Breast epithelium (tissue), 4 donors: ENCODE measurements around the gene FLOT1. TPM values are rescaled to one million over a fixed set of nuclear protein-coding genes. Genes with fewer than 3 reads are reported as not detected.

Experiments
- DNase-seq, 2 donors: peaks; one replicate each; pipeline ENCODE4 v3.0.0-alpha.2; 2019; ENCODE audit warnings: low spot score in 2 of 2
- H3K27ac ChIP-seq, 2 donors: fragments of 200-600 bp; sonication (generic) in 1 of 2; one replicate each; pipeline ENCODE4 v1.5.1; 2016 to 2019; ENCODE audit warnings: mild to moderate bottlenecking in 1 of 2
- H3K27me3 ChIP-seq, 2 donors: fragments of 200-600 bp; sonication (generic) in 1 of 2; one replicate each; pipeline versions ENCODE4 v1.5.1 to v1.6.0; 2017 to 2019; ENCODE audit warnings: control low read depth in 1 of 2, mild to moderate bottlenecking in 1 of 2
- H3K36me3 ChIP-seq: fragments of 200-600 bp; one replicate; pipeline ENCODE4 v1.5.1; 2019
- H3K4me1 ChIP-seq, 2 donors: fragments of 200-600 bp; sonication (generic); one replicate each; pipeline ENCODE4 v1.5.1; 2016 to 2019; ENCODE audit warnings: control low read depth in 1 of 2
- H3K4me3 ChIP-seq, 3 donors: fragments of 200-600 bp; sonication (generic); 1 replicate in 2 of 3; 2 replicates in 1 of 3; pipeline ENCODE4 v1.5.1; 2016 to 2019; ENCODE audit warnings: mild to moderate bottlenecking in 3 of 3, moderate library complexity in 2 of 3
- H3K9me3 ChIP-seq, 2 donors: fragments of 200-600 bp; sonication (generic) in 1 of 2; one replicate each; pipeline ENCODE4 v1.5.1; 2016 to 2019; ENCODE audit warnings: control low read depth in 1 of 2
- POLR2A ChIP-seq: fragments of 450-650 bp; IDR thresholded peaks from one replicate; pipeline ENCODE4 v1.6.1; 2016; ENCODE audit warnings: antibody characterized with exemption, mild to moderate bottlenecking, moderate library complexity
- POLR2AphosphoS5 ChIP-seq, 3 donors: sonication (generic); formaldehyde crosslinking; IDR thresholded peaks; one replicate each; pipeline ENCODE4 v1.6.1; 2017; ENCODE audit warnings: antibody characterized with exemption in 3 of 3
- intact Hi-C: fragments of 100-400 bp; cut with DNase I; formaldehyde crosslinking; loops from one replicate; pipeline ENCODE4 v1.15.1; 2023; ENCODE audit warnings: low total_unique reads
- total RNA-seq, 3 donors: library from RNA; depleted of rRNA; stranded (reverse); fragments of >200 nt; gene quantifications; one replicate each; pipeline ENCODE4 v1.1.0, GENCODE V29; 2016
- TF ChIP-seq, protein P1 (sequence below), 3 donors: fragments of 450-650 bp; IDR thresholded peaks; one replicate each; pipeline ENCODE4 v1.5.1; 2016 to 2017; ENCODE audit warnings: antibody characterized with exemption in 3 of 3, mild to moderate bottlenecking in 3 of 3, moderate library complexity in 3 of 3

The FLOT1 gene
- total RNA-seq, 3 donors from 2014 or later = 80.5 to 171 (median 142) TPM

GRCh38 chr6:30683183-30683979 lies 59.1 kb downstream of the FLOT1 start:
- H3K9me3 ChIP-seq = no peaks in the 10 kb centered on the region
- H3K27ac ChIP-seq = peak overlapping the region; percentile 96 to 97
- TF ChIP-seq, protein P1, sequence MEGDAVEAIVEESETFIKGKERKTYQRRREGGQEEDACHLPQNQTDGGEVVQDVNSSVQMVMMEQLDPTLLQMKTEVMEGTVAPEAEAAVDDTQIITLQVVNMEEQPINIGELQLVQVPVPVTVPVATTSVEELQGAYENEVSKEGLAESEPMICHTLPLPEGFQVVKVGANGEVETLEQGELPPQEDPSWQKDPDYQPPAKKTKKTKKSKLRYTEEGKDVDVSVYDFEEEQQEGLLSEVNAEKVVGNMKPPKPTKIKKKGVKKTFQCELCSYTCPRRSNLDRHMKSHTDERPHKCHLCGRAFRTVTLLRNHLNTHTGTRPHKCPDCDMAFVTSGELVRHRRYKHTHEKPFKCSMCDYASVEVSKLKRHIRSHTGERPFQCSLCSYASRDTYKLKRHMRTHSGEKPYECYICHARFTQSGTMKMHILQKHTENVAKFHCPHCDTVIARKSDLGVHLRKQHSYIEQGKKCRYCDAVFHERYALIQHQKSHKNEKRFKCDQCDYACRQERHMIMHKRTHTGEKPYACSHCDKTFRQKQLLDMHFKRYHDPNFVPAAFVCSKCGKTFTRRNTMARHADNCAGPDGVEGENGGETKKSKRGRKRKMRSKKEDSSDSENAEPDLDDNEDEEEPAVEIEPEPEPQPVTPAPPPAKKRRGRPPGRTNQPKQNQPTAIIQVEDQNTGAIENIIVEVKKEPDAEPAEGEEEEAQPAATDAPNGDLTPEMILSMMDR (IDR thresholded peaks at IDR 0.05) = no peak
- TF ChIP-seq POLR2AphosphoS5 (IDR thresholded peaks at IDR 0.05) = no peak
- no peak for TF ChIP-seq POLR2A
- intact Hi-C loops = loop anchor here (2.0 kb wide), 1 partner anchor 39 kb away; no protein-coding TSS in a partner anchor
- peak overlapping the region; percentile 76 to 82 (median 82) for H3K4me3 ChIP-seq
- no peaks in the 10 kb centered on the region for H3K36me3 ChIP-seq
- H3K4me1 ChIP-seq = peaks cover 11 to 12% of the 10 kb centered on the region in 2 donors
- DNase-seq = no peak
- H3K27me3 ChIP-seq = no peaks in the 10 kb centered on the region

GRCh38 chr6:30682143-30683117 lies 60.1 kb downstream of the FLOT1 start:
- TF ChIP-seq POLR2A (no peak), POLR2AphosphoS5 (IDR thresholded peaks at IDR 0.05) (peak; percentile 34 to 56 (median 50))
- H3K9me3 ChIP-seq = no peaks in the 10 kb centered on the region
- H3K27me3 ChIP-seq = no peaks in the 10 kb centered on the region
- H3K27ac ChIP-seq = peak overlapping the region; percentile 96 to 97
- intact Hi-C loops = loop anchor here (2.0 kb wide), 1 partner anchor 40 kb away; no protein-coding TSS in a partner anchor
- peak in 1 of 2 donors; percentile 79 for DNase-seq
- peak overlapping the region; percentile 76 to 82 (median 82) for H3K4me3 ChIP-seq
- H3K4me1 ChIP-seq = peaks cover 7 to 11% of the 10 kb centered on the region in 2 donors
- H3K36me3 ChIP-seq = no peaks in the 10 kb centered on the region

DNA sequence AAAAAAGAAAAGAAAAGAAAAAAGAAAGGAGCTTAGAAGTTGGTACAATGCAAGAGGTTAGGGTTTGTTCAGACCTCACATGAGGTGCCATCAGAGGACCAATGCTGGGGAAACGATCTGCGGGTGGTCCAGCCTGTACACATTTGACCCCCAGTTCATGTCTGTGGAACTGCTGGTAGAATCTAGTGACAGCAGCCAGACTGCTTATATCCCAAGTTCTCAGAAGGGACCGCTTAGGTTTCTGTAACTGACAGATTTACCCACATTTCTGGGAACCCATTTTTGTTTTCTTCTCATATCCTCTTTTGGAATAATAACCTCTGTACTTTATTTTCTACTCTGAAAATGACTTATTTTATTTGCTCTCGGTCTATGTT lies 60.7 kb downstream of the FLOT1 start:
- H3K27ac ChIP-seq = peak overlapping the region; percentile 96 to 97
- H3K4me3 ChIP-seq = peak overlapping the region; percentile 76 to 82 (median 82)
- TF ChIP-seq POLR2A (no peak), POLR2AphosphoS5 (IDR thresholded peaks at IDR 0.05) (no peak)
- TF ChIP-seq, protein P1 (IDR thresholded peaks at IDR 0.05) = no peak
- H3K36me3 ChIP-seq = peaks cover under 1% of the 10 kb centered on the region
- no peaks in the 10 kb centered on the region for H3K27me3 ChIP-seq
- intact Hi-C loops = loop anchor here (2.0 kb wide), 1 partner anchor 41 kb away; no protein-coding TSS in a partner anchor
- DNase-seq = no peak
- H3K4me1 ChIP-seq = peaks cover 7 to 11% of the 10 kb centered on the region in 2 donors
- H3K9me3 ChIP-seq = no peaks in the 10 kb centered on the region

GRCh38 chr6:30679765-30680535 lies 62.5 kb downstream of the FLOT1 start:
- TF ChIP-seq POLR2A (no peak), POLR2AphosphoS5 (IDR thresholded peaks at IDR 0.05) (no peak)
- TF ChIP-seq, protein P1 (IDR thresholded peaks at IDR 0.05) = no peak
- no peak for DNase-seq
- no peaks in the 10 kb centered on the region for H3K27me3 ChIP-seq
- peaks cover 5% of the 10 kb centered on the region for H3K36me3 ChIP-seq
- intact Hi-C loops = loop anchor here (5.0 to 10.0 kb wide), 2 partner anchors 167 to 195 kb away; partner anchors contain the start of gene HLA-E
- H3K27ac ChIP-seq = peak overlapping the region; percentile 48 to 51
- peak overlapping the region in 1 of 3 donors; percentile 34 for H3K4me3 ChIP-seq
- H3K9me3 ChIP-seq = no peaks in the 10 kb centered on the region
- peaks cover 7 to 11% of the 10 kb centered on the region in 2 donors for H3K4me1 ChIP-seq
